ENCODE results near the gene DLGAP3.

GRCh38 chr1:34974626-34975025 lies 45.2 kb upstream of the DLGAP3 start:
- TF ChIP-seq CTCF (IDR thresholded peaks at IDR 0.05) (no peak), EP300 (IDR thresholded peaks at IDR 0.05) (no peak)

All from upper lobe of left lung (tissue), 4 donors.